Glomerular visceral epithelial cell (primary cell): ENCODE measurements around the gene TXNRD2.

ENCODE experiments used
- DNase-seq: peaks from one replicate; pipeline ENCODE4 v3.0.0-alpha.2; 2016; ENCODE audit errors: extremely low spot score

The TXNRD2 gene

DNA sequence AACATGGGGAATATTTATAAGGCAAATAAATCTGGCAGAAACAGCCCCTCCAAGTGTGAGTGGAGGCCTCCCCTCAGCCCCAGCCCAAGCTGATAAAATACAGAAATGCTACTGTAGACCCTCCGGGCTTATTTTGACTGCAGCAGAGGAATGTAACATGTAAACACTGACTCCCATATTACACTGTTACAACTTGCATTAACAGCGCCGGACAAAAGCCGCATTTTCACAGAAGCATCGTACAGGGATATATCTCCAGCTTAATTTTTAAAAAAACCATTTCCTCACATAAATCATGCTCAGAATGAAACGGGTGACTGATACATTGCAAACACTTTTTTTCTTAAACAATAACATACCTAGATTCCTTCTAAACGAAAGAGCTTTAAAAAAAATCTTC, 36.7 kb downstream of the TXNRD2 start:
- no peak for DNase-seq

DNA sequence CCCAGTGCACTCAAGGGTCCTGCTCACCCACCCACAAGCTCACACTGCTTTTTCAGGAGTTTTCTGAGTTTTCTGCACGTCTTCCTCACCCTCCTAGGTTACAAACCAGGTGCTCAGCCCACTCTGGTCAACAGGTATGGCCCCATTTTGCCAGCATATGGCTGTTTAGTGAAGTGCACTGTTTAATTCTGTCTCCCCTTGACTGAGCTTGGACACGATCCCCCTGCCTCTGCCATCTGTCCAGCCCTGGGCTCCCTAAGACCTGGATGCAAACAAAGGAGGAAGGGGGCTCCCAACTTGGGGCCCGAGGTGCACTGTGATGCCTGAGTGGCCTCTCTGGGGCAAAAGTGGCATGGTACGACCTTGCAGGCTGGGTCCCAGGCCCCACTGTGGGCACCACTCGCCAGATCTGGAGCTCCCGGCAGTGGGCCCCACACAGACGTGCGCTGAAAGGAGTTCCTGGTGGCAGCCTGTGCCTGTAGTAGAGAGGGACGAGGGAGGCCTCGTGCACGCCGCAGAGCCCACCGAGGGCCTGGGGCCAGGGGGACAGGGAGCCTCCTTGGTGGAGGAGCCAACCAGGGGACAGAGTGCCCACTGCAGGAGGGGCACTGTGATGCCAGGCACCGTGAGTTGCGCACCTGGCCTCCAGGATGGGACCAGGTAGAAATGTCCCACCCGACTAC, 37.3 kb downstream of the TXNRD2 start:
- no peak for DNase-seq

DNA sequence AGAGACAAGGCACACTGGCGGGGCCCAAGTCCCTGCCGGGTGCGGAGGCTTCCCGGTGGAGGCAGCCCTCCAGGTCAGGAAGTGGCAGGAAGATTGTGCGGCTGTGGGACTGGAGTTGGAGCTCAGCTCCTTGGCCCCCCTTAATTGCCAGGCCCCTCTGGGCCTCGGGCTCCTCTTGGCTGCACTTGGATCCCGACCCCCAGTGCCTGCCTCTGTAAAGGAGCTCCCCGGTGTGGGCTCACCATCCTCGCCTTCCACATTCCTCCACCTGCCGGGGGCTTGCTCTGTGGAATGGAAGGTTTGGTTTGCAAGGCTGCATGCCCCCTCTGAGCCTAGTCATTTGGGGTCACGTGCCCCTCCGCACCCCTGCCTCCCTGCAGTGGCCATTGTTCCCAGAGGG, 38.1 kb downstream of the TXNRD2 start:
- DNase-seq: no peak

DNA sequence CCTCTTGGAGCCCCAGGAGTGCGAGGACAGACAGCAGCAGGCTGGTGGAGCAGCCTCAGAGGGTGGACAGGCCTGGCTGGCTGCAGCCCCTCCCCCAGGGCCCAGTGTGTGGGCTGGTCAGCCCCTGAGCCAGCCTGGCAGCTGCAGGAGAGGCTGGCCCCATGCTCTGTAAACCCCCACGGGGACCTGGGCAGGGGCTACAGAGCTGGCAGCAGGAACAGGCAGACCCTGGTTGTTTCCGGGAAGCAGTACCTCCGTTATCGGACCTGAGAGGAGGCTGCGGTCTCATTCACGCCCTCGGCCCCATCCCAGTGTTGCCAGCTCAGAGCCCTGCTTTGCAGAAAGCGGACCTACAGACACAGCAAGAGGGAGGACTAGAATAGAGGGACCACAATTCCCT, 38.6 kb downstream of the TXNRD2 start:
- no peak for DNase-seq

DNA sequence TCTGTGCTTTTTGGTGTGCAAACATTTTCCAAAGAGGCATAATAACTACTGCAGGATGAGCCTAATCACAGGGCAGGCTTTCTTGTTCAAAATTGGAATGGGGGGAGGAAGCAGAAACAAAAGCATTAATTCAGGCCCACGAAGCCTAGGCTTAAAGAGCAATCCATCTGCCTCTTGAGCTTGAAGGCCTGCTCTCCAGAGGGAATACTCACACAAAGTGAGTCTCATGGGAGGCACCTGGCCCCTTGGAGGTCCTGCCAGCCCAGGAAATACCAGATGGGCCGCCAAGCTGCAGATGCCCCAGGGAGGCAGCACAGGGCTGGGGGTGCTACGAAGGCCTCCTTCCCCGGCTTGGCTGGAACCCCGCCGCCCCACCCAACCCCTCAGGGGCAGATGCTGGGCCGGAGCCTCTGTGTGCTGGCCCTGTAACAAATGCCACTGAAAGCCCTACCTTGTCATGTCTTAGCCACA, 39.3 kb downstream of the TXNRD2 start:
- no peak for DNase-seq

DNA sequence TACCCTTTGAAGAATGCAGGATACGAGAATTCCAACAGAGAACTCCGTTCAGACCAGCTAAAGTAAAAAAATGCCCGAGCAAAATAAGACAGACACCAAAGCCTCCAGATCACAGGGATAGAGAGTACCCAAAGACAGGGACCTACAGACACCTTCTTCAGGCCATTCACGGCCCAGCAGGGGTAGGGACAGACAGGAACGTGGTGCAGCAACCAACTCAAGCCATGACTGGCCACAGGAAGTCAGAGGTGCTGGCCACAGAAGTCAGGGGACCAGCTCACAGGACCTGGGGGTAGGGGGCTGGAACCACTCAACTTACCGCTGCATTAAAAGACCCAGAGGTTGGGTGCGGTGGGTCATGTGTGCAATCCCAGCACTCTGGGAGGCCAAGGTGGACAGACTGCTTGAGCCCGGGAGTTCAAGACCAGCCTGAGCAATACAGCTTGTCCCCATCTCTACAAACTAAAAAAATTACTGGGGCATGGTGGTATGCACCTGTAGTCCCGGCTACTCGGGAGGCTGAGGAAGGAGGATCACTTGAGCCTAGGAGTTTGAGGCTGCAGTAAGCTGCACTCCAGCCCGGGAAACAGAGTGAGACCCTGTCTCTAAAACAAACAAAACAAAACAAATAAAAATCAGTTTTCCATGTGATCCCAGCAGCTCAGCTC, 39.9 kb downstream of the TXNRD2 start:
- DNase-seq: no peak

DNA sequence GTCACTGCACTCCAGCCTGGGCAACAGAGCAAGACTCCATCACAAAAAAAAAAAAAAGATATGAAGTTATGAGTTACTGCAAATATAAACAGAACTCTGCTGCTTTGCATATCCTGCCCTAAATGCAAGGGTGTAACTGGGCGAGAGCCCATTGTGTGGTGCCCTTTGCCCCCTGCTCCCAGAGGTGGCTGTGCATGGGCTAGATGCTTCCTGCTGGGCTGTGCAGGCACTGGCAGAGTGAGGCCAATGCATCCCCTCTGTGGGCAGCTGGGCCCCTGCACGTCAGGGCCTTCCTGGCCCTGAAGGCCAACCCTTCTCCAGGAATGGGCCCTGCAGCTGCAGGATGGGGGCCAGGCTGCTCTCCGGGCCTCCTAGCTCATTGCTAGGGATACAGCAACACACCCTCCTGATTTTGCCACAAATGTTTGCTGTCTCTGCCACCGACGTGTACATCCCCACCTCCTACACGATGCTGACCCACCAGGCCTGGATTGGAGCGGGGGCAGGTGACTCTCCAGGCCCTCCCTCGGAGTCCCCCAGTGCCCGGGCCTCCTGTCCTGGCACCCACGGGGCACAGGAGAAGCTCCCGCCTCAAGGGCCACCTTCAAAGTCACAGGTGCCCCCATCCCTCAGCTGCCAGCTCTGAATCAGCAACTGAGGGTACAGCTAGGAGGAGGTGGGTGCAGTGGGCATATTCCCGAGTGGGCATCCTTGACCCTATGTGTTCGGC, 40.7 kb downstream of the TXNRD2 start:
- DNase-seq: no peak

DNA sequence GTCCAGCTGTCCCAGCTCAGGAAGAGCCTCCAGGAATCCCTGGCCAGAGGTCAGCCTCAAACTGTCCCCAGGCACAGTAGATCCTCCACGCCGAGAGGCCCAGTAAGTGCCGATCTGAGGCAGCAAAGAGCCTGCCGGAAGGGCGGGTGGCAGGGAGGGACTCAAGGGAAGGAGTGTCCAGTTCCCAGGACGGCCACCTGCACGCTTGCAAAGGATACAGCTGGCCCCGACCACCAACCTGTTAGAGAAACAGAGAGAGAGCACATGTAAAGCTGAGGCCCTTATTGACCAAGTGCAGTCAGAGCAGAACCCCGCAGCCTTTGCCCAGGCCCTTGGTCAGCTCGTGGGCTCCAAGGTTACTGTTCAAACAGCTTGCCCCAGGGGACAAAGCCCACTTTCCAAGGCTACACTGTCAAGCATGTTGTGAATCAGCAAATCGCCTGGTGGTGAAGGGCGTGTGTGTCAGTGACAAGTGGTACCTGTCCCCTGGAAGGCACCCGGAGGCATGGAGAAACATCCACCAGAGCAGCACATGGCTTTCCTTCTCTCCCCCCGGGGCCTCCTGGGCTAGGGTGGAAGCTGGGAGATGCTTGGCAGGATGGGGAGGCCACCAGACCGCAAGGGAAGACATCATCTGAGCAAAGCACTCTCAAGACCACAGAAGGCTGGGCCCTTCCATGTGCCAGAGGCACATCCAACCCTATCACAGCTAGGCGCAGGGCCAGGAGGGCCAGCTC, 42.6 kb downstream of the TXNRD2 start:
- DNase-seq: no peak

DNA sequence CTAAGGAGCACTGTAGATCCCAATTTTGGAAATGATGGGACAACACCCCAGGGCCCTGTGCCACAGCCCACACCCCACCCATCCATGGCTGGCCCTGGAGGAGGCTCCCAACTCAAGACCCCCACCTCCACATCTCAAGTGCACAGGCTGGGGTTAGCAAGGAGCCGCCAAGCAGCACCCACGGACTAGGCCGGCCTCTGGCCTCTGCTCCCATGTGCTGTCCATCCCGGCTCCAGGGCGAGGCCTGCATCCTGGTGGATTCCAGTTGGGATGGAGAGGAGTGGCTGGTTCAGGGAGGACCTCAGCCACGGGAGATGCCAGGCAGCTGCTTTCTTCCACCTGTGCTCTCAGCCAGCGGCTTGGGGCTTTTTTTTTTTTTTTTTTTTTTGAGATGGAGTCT, 43.5 kb downstream of the TXNRD2 start:
- DNase-seq: no peak

DNA sequence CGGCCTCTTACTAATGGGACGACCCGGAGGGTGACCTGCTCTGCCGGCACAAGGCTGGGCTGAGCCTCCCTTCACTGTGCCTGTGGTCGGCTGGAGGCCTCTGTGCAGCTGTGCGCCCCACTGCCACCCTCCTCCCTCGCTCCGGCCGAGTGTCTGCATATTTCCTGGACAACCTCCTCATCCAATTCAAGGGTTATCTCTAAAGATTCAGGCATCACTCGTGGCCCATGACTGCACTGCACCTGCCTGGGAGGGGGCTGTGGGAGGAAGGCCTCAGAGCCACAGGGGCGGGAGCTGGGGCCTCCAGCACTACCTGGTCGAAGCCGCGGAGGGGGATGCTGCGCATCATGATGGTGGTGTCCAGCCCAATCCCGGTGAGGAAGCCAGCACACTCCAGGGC, 43.9 kb downstream of the TXNRD2 start:
- DNase-seq: no peak

DNA sequence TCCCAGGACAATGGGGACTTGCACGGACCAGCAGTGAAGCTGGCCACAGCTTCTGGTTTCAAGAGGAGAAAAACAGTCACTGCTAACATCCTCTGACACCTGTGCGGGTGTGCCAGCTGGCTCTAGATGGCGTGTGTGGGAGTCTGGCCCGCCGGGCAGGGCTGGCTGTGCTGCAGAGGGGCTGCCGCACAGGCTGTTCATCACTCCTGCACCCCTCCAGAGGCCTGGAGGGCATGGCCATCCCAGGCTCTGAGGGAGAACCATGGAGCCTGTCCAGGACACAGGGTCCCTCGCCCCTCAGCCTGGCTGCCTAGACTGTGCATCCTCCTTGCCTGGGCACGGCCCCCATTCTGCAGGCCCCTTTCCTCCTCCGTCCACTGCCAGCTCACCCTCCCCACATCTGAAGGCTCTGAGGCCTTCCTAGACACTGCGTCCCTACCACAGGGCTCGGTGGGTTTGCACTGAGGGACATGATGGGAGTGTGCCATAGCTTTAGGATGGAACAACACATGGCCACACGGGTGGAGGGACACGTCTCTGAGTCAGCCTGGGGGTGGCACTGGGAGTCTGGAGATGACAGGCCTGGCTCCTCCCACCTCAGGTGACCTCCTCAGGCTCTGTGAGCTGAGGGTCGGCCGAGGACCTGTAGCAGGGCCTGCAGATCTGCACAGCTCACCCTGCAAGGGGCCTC, 44.8 kb downstream of the TXNRD2 start:
- no peak for DNase-seq

DNA sequence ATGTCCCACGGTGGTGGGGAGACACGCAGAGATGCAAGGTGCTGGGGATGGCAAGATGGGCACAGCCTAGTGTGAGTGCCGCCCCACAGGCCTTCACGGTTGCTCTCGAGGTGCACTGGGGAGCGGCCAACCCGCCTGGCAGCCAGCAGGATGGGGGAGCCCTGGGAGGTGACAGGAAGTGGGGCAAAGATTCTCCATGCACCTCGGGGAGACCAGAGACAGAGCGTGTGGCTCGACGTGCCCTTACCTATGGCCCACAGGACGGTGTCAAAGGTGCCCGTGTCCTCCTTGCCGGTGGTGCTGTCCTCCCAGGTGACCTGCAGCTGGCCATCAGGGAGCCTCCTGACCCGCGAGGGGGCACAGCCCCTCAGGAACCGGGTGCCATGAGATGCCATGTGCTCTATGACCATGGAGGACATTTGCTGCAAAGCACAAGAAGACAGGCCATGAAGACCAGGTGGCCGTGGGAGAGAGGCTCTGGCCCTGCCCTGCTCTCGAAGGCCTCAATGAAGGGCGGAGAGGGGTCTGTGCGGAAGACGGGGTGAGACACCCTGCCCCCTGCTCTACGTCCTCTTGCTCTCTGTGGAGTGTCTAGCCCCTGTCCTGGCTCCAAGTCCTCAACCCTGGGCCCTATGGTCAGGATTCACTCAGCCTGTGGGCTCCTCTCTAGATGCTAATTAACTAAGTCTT, 46.3 kb downstream of the TXNRD2 start:
- DNase-seq: no peak

DNA sequence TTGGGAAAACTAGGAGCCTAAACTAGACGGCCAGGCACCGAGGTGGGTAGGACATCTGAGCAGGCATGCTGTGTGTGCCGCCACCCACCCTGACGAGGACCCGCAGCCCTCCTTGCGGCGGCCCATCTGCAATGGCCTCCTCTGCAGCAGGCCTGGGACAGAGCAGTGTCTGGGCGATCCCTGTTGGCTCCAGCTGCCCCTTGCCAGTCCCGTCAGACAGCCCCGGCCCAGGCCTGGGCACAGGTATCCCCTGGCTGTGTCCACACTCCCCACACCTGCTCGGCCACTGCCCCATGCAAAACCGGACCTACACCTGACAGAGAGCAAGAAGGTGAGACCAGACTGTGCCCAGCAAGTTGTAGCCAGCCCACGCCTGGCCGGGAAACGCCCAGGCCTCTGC, 48.3 kb downstream of the TXNRD2 start:
- no peak for DNase-seq

DNA sequence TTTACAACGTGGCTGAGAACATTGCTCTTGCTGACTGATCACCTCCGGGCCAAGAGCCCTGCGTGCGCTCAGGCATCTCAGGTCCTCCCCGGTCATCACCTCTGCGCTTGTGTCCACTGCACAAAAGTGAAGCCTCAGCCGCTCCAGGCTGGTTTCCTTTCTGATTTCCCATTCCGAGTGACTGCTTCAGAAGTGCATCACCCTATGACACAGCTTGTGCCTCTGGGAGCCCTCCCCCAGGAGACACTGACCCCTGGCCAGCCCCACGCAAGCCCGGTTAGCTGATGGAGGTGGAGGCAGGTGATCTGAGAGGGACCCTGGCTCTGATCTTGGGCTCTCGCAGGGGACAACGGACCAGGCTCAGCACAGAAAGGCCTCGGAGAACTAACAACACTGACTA, 48.7 kb downstream of the TXNRD2 start:
- peak; percentile 28 for DNase-seq

DNA sequence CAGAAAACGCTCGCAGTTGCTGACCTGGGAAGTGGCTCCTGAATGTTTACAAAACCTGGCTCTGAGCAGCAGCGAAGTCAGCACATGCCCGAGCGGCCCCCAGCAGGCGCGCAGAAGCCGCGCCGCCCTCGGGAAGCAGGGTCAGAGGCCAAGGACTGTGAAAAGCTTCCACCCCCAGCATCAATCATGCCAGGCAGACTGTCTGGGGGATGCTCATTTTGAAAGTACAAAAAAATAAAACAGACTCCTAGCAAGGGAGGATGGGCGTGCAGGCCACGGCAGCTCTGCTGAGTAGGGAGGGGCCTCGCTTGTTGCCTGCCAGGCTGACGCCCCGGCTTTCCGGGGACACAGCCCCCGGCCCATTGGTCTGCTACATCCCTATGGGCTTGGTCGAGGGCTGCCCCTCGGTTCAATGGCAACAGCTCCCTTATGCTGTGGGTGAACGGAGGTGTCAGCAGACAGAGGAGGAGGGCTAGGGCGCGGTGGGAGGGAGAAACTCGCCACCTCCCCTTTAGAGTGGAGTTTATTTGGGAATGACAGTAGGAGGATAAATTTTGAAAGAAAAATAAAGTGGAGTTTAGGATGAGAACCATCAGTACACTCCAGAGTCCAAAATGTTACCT, 49.2 kb downstream of the TXNRD2 start:
- DNase-seq: no peak

DNA sequence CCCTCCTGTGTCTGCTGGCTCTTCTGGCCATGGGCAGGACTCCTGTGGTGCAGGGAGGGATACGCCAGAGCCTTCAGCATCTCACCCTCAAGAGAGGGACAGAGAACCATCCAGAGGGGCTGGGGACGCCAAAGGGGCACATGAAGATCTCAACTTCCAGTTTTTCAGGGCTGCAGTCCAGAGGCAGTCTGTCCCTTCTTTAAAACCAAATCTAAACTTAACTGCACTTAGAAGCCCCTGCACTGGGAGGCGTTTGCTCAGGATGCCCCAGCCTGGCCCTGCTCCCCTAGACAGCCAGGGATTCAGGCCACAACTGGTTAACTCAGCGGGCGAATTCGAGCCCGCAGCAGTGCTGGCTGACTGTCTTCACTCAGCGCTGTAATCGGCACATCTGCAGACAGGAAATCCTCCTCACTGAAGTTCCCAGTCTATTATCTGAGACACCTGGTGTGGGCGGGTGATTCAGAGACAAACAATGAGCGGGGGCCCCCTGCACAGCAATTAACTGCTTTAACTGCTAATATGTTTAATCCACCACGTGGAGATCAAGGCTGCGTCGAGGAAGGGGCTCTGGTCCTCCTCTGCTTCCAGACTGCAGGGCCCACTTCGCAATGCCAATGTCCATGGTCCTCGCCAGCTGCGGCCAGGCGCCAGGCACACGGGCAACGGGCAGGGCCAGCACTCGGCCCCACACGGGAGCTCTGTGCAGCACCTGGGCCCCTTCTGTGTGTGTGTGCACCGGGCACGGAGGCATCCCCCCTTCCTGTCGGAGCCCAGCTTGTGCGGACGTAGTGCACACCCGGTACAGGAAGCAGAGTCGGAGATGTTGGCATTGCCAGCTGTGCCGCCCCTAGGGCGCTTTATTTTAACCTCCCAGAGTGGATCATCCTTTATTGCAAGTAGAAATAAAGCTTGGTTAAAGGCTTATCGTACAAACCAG, 50.0 kb downstream of the TXNRD2 start:
- DNase-seq: peak; percentile 86

DNA sequence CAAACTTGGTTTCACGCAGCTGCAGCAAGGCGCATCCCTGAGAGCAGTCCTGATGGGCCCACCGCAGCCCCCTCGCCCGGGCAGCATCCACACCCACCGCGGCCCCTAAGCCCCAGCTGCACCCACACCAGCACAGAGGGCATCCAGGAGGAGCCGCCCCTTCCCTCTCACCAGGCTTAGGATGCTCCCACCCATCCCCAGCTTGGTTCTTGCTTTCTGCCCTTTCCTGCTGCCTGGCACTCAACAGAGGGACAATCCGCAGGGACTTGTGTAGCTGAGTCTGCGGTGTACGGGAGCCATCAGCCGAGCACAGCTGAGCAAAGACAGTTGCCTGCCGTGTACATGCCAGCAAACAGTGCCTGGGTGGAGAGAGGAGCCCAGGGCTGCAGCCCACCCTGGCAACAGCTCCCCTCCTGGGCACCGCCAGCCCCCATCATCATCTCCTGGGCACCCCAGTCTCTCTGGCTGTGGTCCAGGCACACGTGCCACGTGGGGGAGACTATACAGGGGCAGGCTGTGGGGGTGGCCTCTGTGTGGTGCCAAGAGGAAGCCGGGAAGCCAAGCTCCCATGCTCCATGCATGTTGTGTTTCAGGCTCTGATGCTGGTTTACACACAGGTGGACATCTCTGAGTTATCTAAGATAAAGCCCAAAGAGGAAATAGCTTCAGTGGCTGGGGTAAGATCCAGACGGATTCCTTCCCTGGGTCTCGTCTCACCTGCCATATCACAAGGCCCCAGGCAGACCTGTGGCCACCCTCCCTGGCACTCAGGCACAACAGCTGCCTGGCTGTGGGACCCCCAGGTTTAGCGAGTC, 50.9 kb downstream of the TXNRD2 start:
- DNase-seq: no peak

DNA sequence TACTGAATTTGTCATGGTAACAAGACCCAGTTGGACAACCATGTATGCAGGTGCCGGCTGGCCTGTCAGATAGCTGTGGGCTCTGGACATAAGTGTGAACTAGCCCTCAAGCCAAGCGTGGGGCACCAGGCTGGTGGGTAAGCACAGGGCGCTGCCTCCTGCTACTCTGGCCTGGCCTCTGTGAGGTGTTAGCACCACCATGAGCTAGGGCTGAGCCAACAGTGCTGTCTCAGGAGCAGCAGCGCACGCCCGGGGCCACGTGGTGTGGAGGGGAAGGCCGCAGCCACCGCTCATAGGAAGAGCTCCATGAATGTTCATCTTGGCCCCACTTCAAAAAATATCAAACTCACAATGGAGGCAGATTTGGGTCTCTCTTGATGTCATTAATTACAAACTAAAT, 51.7 kb downstream of the TXNRD2 start:
- DNase-seq: no peak
